Measurements from ENCODE around the gene IFNL1.

DNA sequence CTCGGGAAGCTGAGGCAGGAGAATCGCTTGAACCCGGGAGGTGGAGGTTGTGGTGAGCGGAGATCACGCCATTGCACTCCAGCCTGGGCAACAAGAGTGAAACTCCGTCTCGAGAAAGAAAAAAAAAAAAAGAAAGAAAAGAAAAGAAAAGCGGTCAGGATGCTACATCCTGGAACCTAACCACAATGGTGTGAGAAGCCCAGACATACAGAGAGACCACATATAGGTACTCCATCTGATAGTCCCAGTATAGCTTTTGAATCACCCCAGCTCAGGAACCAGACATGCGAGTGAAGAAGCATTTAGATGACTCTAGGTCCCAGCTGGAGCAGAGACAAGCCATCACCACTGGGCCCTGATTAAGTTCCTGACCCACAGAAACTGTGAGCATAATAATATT, 3.2 kb downstream of the IFNL1 start:
- TF ChIP-seq POLR2A (IDR thresholded peaks at IDR 0.05): no peak
- TF ChIP-seq, protein P1, sequence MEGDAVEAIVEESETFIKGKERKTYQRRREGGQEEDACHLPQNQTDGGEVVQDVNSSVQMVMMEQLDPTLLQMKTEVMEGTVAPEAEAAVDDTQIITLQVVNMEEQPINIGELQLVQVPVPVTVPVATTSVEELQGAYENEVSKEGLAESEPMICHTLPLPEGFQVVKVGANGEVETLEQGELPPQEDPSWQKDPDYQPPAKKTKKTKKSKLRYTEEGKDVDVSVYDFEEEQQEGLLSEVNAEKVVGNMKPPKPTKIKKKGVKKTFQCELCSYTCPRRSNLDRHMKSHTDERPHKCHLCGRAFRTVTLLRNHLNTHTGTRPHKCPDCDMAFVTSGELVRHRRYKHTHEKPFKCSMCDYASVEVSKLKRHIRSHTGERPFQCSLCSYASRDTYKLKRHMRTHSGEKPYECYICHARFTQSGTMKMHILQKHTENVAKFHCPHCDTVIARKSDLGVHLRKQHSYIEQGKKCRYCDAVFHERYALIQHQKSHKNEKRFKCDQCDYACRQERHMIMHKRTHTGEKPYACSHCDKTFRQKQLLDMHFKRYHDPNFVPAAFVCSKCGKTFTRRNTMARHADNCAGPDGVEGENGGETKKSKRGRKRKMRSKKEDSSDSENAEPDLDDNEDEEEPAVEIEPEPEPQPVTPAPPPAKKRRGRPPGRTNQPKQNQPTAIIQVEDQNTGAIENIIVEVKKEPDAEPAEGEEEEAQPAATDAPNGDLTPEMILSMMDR (IDR thresholded peaks at IDR 0.05): no peak

Data from heart left ventricle (tissue), 13 donors.